CD4-positive, alpha-beta T cell treated with Interleukin-17A for 1 hour (primary cell): ENCODE measurements around the gene LRIG2.
"Not testable (repeated sequence)": the region's sequence is repeated elsewhere in the genome, so short reads cannot be mapped to it uniquely, and the experiment has no call there.

Experiments
- DNase-seq: peaks from one replicate; pipeline ENCODE4 v3.0.0-alpha.2; 2020

LRIG2 gene, protein sequence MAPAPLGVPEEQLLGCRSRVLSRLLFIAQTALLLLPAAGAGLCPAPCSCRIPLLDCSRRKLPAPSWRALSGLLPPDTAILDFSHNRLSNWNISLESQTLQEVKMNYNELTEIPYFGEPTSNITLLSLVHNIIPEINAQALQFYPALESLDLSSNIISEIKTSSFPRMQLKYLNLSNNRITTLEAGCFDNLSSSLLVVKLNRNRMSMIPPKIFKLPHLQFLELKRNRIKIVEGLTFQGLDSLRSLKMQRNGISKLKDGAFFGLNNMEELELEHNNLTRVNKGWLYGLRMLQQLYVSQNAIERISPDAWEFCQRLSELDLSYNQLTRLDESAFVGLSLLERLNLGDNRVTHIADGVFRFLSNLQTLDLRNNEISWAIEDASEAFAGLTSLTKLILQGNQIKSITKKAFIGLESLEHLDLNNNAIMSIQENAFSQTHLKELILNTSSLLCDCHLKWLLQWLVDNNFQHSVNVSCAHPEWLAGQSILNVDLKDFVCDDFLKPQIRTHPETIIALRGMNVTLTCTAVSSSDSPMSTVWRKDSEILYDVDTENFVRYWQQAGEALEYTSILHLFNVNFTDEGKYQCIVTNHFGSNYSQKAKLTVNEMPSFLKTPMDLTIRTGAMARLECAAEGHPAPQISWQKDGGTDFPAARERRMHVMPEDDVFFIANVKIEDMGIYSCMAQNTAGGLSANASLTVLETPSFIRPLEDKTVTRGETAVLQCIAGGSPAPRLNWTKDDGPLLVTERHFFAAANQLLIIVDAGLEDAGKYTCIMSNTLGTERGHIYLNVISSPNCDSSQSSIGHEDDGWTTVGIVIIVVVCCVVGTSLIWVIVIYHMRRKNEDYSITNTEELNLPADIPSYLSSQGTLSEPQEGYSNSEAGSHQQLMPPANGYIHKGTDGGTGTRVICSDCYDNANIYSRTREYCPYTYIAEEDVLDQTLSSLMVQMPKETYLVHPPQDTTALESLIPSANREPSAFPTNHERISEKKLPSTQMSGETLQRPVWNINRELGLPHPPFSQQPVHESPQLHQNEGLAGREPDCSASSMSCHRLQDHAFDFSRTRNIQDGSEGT

DNA sequence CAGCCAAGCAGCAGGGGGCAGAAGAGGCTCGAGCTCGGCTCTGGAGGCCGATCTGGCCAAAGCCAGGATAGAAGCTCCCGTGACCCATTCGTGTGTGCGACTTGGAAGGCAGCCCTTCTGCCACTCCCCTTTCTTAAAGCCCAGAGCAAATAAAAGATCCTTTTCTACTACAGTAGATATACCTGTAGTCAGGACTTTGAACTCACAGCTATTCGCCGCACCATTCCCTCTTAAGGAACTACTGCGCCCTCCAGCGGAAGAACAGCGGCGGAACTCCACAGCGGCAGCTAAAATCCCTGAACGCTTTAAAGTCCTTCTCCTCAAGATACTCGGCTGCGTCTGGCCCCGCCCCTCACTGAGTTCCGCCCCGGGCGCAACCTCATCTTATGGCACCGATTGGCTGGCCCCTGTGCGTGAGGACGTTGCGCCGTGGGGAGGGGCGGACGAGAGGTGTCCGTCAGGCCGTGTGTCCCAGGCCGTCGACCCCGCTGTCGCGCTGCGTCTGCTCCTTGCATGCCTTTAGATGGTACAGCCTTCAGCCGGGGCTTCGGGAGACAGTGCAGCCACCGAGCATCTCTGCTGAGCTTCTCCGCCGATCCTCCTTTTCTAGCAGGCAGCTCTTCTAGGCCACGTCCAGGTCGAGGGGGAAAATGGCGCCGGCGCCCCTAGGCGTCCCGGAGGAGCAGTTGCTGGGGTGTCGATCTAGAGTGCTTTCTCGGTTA lies at the start of gene LRIG2:
Gene LRIG2, plus strand, starts transcription at position 442 of the 722 bp plus-strand sequence. Its CDS starts 209 bp downstream, at position 651.
- peak; percentile 97 for DNase-seq

DNA sequence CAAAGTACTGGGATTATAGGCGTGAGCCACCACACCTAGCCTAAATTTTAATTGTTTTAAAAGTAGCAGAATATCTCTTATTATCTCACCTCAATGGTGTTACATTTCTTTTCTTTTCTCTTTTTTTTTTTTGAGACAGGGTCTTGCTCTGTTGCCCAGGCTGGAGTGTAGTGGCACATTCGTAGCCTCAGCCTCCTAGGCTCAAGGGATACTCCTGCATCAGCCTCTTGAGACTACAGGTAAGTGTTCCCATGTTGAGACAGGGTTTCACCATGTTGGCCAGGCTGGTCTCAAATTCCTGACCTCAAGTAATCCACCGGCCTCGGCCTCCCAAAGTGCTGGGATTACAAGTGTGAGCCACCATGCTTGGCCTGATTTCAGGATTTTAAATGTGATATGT lies 49.7 kb upstream of the LRIG2 start:
- not testable (repeated sequence) for DNase-seq

DNA sequence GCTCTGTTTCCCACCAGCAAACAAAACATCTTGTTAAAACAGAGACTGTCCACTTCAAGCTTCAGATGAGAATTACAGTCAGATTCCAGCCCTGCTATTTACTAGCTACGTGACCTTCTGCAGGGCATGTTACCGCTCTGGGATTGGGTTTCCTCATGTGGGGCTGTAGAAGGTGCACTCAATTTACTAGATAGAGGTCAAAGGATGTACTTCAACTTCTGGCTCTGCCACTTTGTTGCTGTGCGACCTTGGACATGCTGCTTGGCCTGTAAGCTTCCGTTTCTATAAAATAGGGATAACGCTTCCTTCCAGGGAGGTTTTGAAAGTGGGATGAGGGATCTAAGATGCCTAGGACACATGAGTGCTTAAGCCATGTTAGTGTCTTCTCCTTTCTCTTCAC lies 46.0 kb upstream of the LRIG2 start:
- DNase-seq, result no peak

DNA sequence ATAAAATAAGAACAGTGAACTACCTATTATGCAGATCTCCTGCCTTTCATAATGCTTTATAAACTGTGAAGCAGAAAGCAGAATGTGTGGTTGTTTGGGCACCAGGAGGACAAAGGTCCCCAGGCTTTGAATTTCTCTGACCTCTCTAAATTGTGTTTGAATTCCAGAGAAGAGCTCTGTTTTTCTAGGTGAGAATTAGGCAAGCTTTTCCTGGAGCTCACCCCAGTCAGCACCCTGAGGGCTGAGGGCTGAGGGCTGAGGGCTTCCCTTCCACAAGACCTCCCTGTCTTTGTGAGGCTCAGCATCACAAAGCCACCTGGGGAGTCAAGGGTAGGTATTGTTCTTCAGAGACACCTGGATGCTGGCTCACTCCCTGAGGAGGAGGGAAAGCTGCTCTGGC lies 45.5 kb upstream of the LRIG2 start:
- DNase-seq, result no peak

DNA sequence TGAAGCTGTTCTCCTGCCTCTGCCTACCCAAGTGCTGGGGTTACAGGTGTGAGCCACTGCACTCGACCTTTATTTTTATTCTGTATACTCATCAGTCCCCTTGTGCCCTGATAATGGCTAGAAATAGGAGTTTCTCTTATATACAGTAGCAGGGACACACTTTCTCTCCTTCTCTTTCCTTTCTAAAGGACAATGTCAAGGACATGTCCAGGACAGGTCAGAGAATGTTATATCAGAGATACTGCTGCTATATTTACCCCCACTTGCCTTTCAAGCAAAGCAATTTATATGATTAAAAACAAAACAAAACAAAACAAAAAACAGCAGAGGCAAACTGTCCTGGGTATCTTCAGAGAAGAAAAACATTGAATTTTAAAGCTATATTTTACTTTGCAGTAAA lies 43.2 kb upstream of the LRIG2 start:
- DNase-seq, result no peak

DNA sequence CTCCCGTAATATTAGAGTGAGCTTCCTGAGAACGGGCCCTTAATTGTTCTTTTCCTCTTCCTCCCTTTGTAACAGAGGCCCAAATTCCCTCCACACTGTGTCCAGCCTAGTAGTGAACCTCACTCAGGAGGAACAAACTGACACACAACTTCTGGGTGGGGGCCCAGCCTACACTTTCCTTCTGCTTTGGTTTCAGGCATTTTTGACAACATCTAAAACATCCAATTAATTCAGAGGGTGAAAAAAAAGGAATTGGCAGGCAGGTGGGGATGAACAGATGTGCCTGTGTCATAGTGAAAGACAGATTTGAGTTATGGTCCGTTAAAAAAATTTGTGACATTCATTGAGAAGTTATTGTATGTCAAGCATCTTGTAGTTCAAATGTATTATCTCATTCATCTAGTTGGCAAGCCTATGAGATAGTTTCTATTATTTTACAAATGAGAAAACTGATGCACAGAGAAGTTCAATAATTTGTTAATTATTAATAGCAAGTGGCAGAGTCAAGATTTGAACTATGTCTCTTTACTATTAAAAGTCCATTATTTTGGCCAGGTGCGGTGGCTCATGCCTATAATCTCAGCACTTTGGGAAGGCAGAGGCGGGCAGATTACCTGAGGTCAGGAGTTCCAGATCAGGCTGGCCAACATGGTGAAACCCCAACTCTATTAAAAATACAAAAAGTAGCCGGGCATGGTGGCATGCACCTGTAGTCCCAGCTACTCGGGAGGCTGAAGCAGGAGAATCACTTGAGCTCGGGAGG lies 41.6 kb upstream of the LRIG2 start:
- DNase-seq, result no peak

DNA sequence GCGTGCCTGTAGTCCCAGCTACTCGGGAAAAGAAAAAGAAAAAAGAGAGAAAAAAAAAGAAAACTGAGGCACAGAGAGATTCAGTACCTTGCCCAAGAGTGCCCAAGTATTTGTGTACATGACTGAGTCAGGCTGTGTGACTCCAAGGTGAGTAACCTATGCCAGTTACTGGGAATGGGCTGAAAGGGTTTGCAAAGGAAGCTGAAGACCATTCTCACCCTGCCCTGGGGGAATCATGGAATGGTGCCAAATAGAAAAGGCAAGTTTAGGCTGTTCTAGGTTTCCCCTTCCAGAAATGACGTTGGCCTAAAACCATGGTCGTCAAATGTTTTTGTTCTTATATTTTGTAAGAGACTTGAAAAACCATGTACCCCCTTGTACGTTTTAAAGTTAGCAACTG lies 37.9 kb upstream of the LRIG2 start:
- no peak for DNase-seq

DNA sequence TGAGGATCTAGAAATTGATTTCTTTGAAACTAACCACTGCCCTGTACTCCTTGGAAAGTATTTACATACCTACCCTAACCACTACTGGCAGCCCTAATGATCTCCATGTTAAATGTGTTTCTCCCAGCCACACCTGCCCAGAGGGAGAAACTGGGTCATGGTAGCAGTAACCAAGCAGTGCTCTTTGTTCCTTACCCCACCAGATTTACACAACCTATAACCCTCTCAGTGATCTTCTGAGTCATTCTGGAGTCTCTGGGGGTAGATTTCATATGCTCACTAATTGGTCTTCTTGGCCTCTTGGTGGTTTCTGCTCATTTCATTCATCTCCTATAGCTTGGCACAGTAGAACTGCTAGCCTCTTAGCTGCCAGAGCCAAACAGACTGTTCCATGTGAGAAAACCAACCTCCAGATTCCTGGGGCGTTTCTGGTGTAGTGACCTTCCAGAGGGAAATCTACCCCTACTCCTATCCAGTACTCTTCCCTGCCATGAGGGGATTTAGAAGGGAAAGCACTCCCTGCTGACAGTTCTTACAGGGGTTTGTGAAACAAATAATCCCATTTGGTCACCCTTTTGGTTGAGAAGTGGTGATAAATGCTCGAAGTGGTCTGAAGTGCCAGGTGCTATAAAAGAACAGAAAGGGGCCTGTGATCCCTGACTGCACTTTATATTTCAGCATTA lies 36.2 kb upstream of the LRIG2 start:
- no peak for DNase-seq

DNA sequence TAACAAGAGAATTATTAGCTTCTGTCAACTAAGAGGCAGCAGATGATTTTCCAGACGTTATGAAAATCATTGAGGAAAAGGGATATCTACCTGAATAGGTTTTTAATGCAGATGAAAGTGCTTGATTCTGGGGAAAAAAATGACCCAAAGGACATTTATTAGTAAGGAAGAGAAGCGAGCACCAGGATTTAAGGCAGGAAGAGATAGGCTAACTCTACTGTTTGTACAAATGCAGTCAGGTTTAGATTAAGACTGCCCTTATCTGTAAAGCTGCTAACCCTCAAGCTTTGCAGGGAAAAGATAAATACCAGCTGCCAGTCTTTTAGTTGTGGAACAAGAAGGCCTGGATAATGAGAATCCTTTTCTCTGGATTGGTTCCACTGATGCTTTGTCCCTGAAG lies 33.0 kb upstream of the LRIG2 start:
- no peak for DNase-seq

DNA sequence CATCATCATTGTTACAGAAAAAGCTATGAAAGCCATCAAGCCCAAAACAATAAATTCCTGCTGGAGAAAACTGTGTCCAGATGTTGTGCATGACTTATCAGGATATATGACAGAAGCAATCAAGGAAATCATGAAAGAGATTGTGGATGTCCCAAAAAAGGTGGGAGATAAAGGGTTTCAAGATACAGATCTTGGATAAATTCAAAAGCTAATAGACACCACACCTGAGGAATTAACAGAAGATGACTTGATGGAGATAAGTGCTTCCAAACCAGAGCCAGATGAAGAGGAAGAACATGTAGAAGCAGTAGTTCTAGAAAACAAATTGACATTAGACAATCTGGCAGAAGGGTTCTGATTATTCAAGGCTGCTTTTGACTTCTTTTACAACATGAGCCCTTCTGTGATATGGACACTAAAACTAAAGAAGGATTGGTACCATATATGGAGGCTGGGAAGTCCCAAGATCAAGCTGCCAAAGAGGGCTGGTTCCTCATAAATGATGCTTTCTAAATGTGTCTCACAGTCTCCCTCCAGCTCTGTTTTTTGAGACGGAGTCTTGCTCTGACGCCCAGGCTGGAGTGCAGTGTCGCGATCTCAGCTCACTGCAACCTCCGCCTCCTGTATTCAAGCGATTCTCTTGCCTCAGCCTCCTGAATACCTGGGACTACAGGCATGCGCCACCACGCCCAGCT lies 32.1 kb upstream of the LRIG2 start:
- DNase-seq, result no peak

DNA sequence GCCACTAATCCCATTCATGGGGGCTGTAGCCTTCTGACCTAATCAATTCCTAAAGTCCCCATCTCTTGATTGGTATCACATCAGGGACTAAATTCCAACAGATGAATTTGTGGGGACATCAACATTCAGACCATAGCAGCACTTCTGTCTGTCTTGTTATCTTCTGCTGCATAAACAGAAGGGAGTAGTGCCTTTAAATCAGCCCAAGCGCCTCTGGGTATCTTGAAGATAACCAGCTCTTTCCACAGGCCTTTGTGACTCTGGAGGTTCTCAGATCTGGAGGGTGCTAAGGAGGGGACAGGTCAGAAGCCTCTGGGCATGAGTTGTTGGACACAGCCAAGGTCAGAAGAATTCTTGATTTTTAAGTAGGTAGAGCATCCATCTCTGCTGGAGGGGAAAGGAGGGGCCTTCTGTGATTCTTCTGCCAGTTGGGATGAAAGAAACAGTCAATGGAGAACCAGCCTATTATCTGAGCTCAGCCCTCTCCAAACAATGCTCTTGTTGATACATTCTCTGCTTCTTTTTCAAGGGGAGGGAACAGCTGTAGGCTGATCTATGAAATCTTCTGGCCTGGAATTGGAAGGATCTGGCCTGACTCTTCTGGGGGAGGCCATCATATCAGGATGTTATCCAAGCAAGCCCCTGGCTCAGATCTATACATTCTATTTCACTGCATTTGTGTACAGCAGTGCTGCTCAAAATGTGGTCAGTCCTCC lies 31.3 kb upstream of the LRIG2 start:
- no peak for DNase-seq

DNA sequence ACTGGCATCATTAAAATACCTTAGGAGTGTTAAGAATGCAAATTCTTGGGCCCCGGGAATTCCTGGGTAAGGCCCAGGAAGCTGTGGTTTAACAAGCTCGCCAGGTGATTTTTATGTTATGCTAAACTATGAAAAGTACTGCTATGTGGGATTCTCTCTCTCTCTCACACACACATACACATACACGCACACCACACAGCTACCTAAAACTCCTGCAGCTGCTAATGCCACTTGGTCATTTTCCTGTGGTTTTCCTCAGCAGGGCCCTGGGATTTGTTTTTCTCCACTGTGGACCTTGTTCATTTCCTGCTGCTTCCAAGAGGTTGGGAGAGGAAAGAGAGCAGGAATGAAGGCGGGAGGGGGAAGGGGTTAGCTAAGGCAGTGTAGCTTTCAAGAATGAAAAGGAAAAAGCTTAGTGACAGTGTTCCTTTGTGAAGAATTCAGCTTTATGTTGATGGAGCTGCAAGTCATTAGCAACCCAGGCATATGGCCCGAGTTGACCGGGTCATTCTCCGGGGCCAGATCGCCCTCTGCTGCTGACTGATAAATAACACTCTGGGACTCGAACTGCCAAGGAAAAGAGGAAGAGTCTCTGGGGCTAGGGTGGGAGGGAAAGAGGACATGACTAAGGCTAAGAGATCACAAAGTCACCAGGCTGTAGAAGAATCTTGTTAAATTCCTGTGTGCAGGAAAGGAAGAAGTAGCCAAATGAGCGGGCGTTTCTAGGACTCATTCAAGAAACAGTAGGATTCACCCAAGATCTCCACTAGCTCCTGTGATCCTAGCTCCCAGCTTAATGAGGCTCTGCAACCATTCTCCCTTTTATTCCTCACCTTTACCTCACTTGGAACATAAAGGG lies 30.5 kb upstream of the LRIG2 start:
- peak; percentile 46 for DNase-seq

DNA sequence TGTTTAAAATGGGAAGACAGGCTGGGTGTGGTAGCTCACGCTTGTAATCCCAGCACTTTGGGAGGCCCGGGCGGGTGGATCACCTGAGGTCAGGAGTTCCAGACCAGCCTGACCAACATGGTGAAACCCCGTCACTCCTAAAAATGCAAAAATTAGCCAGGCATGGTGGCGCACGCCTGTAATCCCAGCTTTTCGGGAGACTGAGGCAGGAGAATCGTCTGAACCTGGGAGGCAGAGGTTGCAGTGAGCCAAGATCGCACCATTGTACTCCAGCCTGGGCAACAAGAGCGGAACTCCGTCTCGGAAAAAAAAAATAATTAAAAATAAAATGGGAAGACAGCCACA lies 29.9 kb upstream of the LRIG2 start:
- not testable (repeated sequence) for DNase-seq

DNA sequence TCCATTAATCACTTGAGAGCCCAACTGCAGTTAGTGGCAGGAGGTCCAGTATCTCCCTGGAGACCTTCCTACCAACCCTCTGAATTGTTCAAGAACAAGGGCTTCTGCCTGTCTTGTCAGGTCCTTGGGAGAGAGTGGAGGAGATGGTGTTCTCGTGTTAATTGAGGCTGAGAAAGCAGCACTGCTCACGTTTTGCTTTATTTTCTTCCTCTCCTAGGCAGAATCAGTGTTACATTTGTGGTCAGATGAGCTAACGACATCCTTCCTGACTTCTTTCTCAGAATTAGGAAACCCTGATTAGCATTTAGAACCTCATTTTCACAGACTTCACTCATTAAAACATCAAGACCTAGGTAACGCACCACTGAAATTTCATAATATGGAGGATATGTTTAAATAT lies 26.4 kb upstream of the LRIG2 start:
- peak; percentile 49 for DNase-seq

DNA sequence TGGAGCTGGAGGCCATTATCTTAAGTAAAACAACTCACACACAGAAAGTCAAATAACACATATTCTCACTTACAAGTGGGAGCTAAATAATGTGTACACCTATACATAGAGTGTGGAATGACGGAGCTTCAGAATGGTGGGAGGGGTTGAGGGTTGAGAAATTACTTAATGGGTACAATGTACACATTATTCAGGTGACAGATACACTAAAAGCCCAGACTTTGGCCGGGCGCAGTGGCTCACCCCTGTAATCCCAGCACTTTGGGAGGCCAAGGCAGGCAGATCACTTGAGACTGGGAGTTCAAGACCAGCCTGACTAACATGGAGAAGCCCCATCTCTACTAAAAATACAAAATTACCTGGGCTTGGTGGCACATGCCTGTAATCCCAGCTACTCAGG lies 24.9 kb upstream of the LRIG2 start:
- no peak for DNase-seq

DNA sequence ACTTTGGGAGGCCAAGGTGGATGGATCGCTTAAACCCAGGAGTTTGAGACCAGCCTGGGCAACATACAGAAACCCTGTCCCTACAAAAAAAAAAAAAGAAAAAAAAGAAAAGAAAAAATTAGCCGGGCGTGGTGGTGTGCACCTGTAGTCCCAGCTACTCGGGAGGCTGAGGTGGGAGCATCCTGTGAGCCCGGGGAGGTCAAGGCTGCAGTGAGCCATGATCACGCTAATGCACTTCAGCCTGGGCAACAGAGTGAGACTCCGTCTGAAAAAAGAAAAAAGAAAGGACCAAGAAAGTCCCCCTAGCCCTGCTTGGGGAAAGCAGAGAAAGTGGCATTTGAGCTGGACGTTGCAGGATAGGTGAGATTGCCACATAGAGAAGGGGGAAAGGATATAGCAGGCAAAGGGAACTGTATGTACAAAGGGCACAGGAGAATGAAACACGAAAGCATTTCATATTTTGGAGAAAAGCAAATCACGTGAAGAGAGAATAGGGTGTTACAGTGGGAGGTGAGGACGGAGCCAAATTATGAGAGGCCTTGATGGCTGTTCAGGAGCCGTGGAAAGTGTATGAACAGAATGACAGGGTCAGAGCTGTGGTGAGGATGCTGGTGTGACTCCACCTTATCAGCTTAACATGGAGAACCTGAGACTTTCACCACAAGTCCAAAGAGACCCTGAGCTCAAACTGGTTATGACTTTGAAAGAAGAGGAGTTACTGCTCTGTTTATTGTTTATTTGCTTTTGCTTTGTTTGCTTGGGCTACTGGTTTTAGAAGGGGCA lies 19.5 kb upstream of the LRIG2 start:
- no peak for DNase-seq

DNA sequence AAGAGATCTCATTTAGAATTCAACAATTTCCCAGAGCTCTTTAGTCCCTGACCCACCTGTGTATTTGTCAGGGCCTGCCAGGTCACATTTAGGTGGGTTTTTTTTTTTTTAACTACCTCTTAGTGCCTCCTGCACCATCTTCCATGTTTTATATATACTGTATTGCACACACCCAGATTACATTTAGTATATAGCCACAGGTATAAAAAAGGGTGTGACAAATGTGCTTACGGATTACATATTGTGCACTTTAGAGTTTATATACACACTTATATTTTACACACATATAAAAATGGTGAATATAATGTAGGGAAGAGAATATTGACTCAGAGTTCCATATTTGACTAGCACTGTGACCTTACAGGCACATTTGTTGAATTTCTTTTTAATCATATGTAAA lies 17.4 kb upstream of the LRIG2 start:
- no peak for DNase-seq

DNA sequence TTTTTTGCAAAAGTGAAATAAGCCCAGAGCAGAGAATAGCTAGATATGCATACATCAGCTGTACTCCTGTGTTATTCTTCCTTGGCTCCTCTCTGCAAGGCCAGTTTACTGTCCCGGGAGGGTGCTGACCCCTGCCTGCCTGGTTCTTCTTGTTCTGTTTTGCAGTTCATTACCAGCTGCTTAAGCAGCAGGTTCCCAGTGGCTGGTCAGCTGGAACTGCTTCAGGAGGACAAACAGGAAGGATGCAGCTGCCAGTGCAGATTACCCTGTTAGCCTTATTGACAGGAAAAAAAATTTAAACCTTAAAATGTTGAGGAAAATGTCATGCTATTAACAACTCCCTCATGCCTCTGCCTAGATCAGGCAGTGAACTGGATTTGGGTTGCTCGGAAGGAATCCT lies 16.0 kb upstream of the LRIG2 start:
- no peak for DNase-seq
